Activated T-cell treated with anti-CD3 and anti-CD28 coated beads, Interleukin-2, amount 50 U/mL, for 48 hours (primary cell): ENCODE results near the gene CHRNA5.
"Not testable (repeated sequence)": the region's sequence is repeated elsewhere in the genome, so short reads cannot be mapped to it uniquely, and the experiment has no call there.

Source experiments
- DNase-seq, 2 experiments: peaks; one replicate each; pipeline ENCODE4 v3.0.0-alpha.2; 2020

CHRNA5 gene

GRCh38 chr15:78565097-78565950 lies at the start of gene CHRNA5:
TSS of gene CHRNA5 (plus strand) at chr15:78565520. CDS start at chr15:78565720, 200 bp downstream.
- peak; percentile 89 to 90 for DNase-seq

GRCh38 chr15:78520035-78520434 lies 45.3 kb upstream of the CHRNA5 start:
- DNase-seq = not testable (repeated sequence)

GRCh38 chr15:78524230-78524629 lies 41.1 kb upstream of the CHRNA5 start:
- no peak for DNase-seq

- no peak for DNase-seq
Measured at GRCh38 chr15:78527325-78527724, 38.0 kb upstream of the CHRNA5 start.

GRCh38 chr15:78533331-78533730 lies 32.0 kb upstream of the CHRNA5 start:
- no peak for DNase-seq

GRCh38 chr15:78536134-78536533 lies 29.2 kb upstream of the CHRNA5 start:
- DNase-seq = no peak

GRCh38 chr15:78537266-78537905 lies 27.9 kb upstream of the CHRNA5 start:
- no peak for DNase-seq

- DNase-seq = no peak
Measured at GRCh38 chr15:78538358-78538757, 27.0 kb upstream of the CHRNA5 start.

GRCh38 chr15:78539464-78540140 lies 25.7 kb upstream of the CHRNA5 start:
- peak; percentile 33 to 35 for DNase-seq

- DNase-seq = peak; percentile 97 to 98
Measured at GRCh38 chr15:78540141-78540870, 25.0 kb upstream of the CHRNA5 start, which contains the start of gene PSMA4. TSS of gene PSMA4 (plus strand) at chr15:78540444. CDS start at chr15:78541928, 1,484 bp downstream.

- DNase-seq = peak; percentile 35 to 39
Measured at GRCh38 chr15:78540871-78541743, 24.2 kb upstream of the CHRNA5 start.

GRCh38 chr15:78541744-78542034 lies 23.6 kb upstream of the CHRNA5 start:
- no peak for DNase-seq

- DNase-seq = no peak
Measured at GRCh38 chr15:78542647-78543046, 22.7 kb upstream of the CHRNA5 start.

- no peak for DNase-seq
Measured at GRCh38 chr15:78550194-78550593, 15.1 kb upstream of the CHRNA5 start.

- no peak for DNase-seq
Measured at GRCh38 chr15:78550815-78551214, 14.5 kb upstream of the CHRNA5 start.

GRCh38 chr15:78551902-78552301 lies 13.4 kb upstream of the CHRNA5 start:
- no peak for DNase-seq

GRCh38 chr15:78552597-78552996 lies 12.7 kb upstream of the CHRNA5 start:
- no peak for DNase-seq

GRCh38 chr15:78560201-78560600 lies 5.1 kb upstream of the CHRNA5 start:
- DNase-seq = not testable (repeated sequence)

GRCh38 chr15:78561490-78561889 lies 3.8 kb upstream of the CHRNA5 start:
- no peak for DNase-seq

GRCh38 chr15:78563092-78563491 lies 2.2 kb upstream of the CHRNA5 start:
- DNase-seq = no peak

GRCh38 chr15:78564743-78565096 lies 600 bp upstream of the CHRNA5 start:
- no peak for DNase-seq
